ENCODE measurements around the gene CRYAA. TPM values are rescaled to one million over a fixed set of nuclear protein-coding genes. Genes with fewer than 3 reads are reported as not detected.

Gene CRYAA
- total RNA-seq, 1 experiment from 2014 or later = not detected

- H3K9me3 Mint-ChIP-seq (ENCODE audit: low read depth, unreplicated experiment) = no peaks in the 10 kb centered on the region
- CTCF ChIA-PET = no interaction called here
- H3K27ac Mint-ChIP-seq (ENCODE audit: unreplicated experiment) = no peak overlapping the region
- no peak overlapping the region for H3K4me3 Mint-ChIP-seq (ENCODE audit: low read depth, unreplicated experiment)
- BruUV-seq (replicated peaks) = no TSS peak
- intact Hi-C loops (cut with micrococcal nuclease; ENCODE audit: unreplicated experiment) = no loop called here
- peaks cover 8% of the 10 kb centered on the region for H3K4me1 Mint-ChIP-seq (ENCODE audit: low read depth, unreplicated experiment)
- no peak for DNase-seq
- no peak for TF ChIP-seq CTCF (IDR thresholded peaks at IDR 0.05; ENCODE audit: unreplicated experiment)
- peaks cover 6% of the 10 kb centered on the region for H3K36me3 Mint-ChIP-seq (ENCODE audit: insufficient read depth, unreplicated experiment)
- peaks cover 22% of the 10 kb centered on the region for H3K27me3 Mint-ChIP-seq (ENCODE audit: unreplicated experiment)
Observed at GRCh38 chr21:43188181-43188580, 19.4 kb downstream of the CRYAA start.

GRCh38 chr21:43188592-43189210 is 19.9 kb downstream of the CRYAA start:
- no peak for DNase-seq
- no peak overlapping the region for H3K27ac Mint-ChIP-seq (ENCODE audit: unreplicated experiment)
- TF ChIP-seq CTCF (IDR thresholded peaks at IDR 0.05; ENCODE audit: unreplicated experiment) = no peak
- CTCF ChIA-PET = no interaction called here
- intact Hi-C loops (cut with micrococcal nuclease; ENCODE audit: unreplicated experiment) = no loop called here
- peaks cover 11% of the 10 kb centered on the region for H3K36me3 Mint-ChIP-seq (ENCODE audit: insufficient read depth, unreplicated experiment)
- H3K4me1 Mint-ChIP-seq (ENCODE audit: low read depth, unreplicated experiment) = peaks cover 8% of the 10 kb centered on the region
- H3K27me3 Mint-ChIP-seq (ENCODE audit: unreplicated experiment) = peaks cover 22% of the 10 kb centered on the region
- no peaks in the 10 kb centered on the region for H3K9me3 Mint-ChIP-seq (ENCODE audit: low read depth, unreplicated experiment)
- no peak overlapping the region for H3K4me3 Mint-ChIP-seq (ENCODE audit: low read depth, unreplicated experiment)
- BruUV-seq (replicated peaks) = no TSS peak

DNA sequence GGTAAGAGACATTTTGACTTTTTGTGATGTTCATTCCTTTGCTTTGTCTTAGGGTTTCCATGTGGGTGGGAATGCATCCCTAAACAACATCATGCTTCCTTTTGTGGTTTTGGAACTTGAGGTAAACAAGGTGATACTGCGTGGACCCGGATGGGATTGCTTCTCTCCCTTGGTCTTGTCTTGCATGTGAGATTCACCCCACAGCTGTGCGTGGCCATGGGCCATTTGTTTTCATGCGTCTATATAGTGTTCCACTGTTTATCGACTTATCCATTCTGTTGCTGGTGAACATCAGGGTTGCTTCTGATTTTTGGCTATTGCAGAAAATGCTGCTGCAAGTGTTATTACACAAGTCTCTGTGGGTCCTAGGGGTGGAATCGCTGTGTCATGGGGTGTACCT is 21.1 kb downstream of the CRYAA start:
- CTCF ChIA-PET = no interaction called here

DNA sequence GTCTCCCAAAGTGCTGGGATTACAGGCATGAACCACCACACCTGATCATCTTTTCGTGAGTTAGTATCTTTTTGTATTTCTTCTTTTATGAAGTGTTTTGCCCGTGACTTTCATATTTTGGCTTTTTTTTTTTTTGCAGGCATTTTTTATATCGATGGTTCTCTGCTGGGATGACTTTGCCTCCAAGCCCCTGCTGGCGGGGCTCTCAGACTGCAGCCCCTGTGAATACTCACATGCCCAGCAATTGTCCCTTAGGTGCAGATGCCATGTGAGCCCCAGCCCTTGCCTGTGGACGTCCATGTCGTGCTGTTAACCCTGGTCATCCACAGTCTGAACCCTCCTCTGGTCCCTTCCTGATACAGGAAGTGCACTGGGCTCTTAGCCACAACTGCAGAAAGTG is 21.7 kb downstream of the CRYAA start:
- Mint-ChIP-seq H3K27ac (ENCODE audit: unreplicated experiment) (no peak overlapping the region), H3K4me3 (ENCODE audit: low read depth, unreplicated experiment) (no peak overlapping the region), H3K36me3 (ENCODE audit: insufficient read depth, unreplicated experiment) (peaks cover 15% of the 10 kb centered on the region), H3K27me3 (ENCODE audit: unreplicated experiment) (peaks cover 22% of the 10 kb centered on the region), H3K4me1 (ENCODE audit: low read depth, unreplicated experiment) (peaks cover 17% of the 10 kb centered on the region), H3K9me3 (ENCODE audit: low read depth, unreplicated experiment) (no peaks in the 10 kb centered on the region)
- no TSS peak for BruUV-seq (replicated peaks)
- CTCF ChIA-PET = no interaction called here
- TF ChIP-seq CTCF (IDR thresholded peaks at IDR 0.05; ENCODE audit: unreplicated experiment) = no peak
- no peak for DNase-seq
- intact Hi-C loops (cut with micrococcal nuclease; ENCODE audit: unreplicated experiment) = no loop called here

More for the DNA sequence above, 21.1 kb downstream of the CRYAA start:
- Mint-ChIP-seq H3K27me3 (ENCODE audit: unreplicated experiment) (peaks cover 22% of the 10 kb centered on the region), H3K4me1 (ENCODE audit: low read depth, unreplicated experiment) (peaks cover 16% of the 10 kb centered on the region), H3K27ac (ENCODE audit: unreplicated experiment) (no peak overlapping the region), H3K9me3 (ENCODE audit: low read depth, unreplicated experiment) (no peaks in the 10 kb centered on the region), H3K4me3 (ENCODE audit: low read depth, unreplicated experiment) (no peak overlapping the region), H3K36me3 (ENCODE audit: insufficient read depth, unreplicated experiment) (peaks cover 11% of the 10 kb centered on the region)
- BruUV-seq (replicated peaks) = no TSS peak
- intact Hi-C loops (cut with micrococcal nuclease; ENCODE audit: unreplicated experiment) = no loop called here
- no peak for DNase-seq
- TF ChIP-seq CTCF (IDR thresholded peaks at IDR 0.05; ENCODE audit: unreplicated experiment) = no peak

Data from Calu3 (cell line).